ENCODE data around the gene NCOA3. TPM values are rescaled to one million over a fixed set of nuclear protein-coding genes. Genes with fewer than 3 reads are reported as not detected.
"Not testable (repeated sequence)": the region's sequence is repeated elsewhere in the genome, so short reads cannot be mapped to it uniquely, and the experiment has no call there.

The NCOA3 gene
- total and polyA plus RNA-seq, 2 experiments from 2014 or later: 6.7 to 16.2 TPM

- Histone ChIP-seq H3K4me1 (ENCODE audit: low read depth) (peaks cover 39% of the 10 kb centered on the region), H3K9me3 (ENCODE audit: low read depth) (no peaks in the 10 kb centered on the region), H3K36me3 (no peaks in the 10 kb centered on the region), H3K4me3 (no peak overlapping the region), H3K27me3 (no peaks in the 10 kb centered on the region), H3K27ac (no peak overlapping the region)
- TF ChIP-seq CTCF (IDR thresholded peaks at IDR 0.05; ENCODE audit: low read depth, low read length): no peak
- peak; percentile 23 to 47 for DNase-seq (ENCODE audit: low read depth in 1 of 2, low spot score in 1 of 2)
Measured at GRCh38 chr20:47574616-47575364, 73.1 kb downstream of the NCOA3 start.

GRCh38 chr20:47576516-47577033, 74.9 kb downstream of the NCOA3 start:
- H3K36me3 ChIP-seq: no peaks in the 10 kb centered on the region
- peak overlapping the region; percentile 84 for H3K27ac ChIP-seq
- no peak overlapping the region for H3K4me3 ChIP-seq
- DNase-seq (ENCODE audit: low read depth in 1 of 2, low spot score in 1 of 2): peak; percentile 90 to 92
- no peaks in the 10 kb centered on the region for H3K27me3 ChIP-seq
- no peaks in the 10 kb centered on the region for H3K9me3 ChIP-seq (ENCODE audit: low read depth)
- H3K4me1 ChIP-seq (ENCODE audit: low read depth): peaks cover 39% of the 10 kb centered on the region
- no peak for TF ChIP-seq CTCF (IDR thresholded peaks at IDR 0.05; ENCODE audit: low read depth, low read length)

- Histone ChIP-seq H3K9me3 (ENCODE audit: low read depth) (no peaks in the 10 kb centered on the region), H3K36me3 (no peaks in the 10 kb centered on the region), H3K4me3 (no peak overlapping the region), H3K4me1 (ENCODE audit: low read depth) (peaks cover 39% of the 10 kb centered on the region), H3K27ac (peak overlapping the region; percentile 84), H3K27me3 (no peaks in the 10 kb centered on the region)
- TF ChIP-seq CTCF (IDR thresholded peaks at IDR 0.05; ENCODE audit: low read depth, low read length): no peak
- DNase-seq (ENCODE audit: low read depth in 1 of 2, low spot score in 1 of 2): no peak
Measured at GRCh38 chr20:47577314-47577713, 75.6 kb downstream of the NCOA3 start.

GRCh38 chr20:47578543-47578942, 76.9 kb downstream of the NCOA3 start:
- no peak for TF ChIP-seq CTCF (IDR thresholded peaks at IDR 0.05; ENCODE audit: low read depth, low read length)
- DNase-seq (ENCODE audit: low read depth in 1 of 2, low spot score in 1 of 2): peak in 1 of 2 donors; percentile 45
- Histone ChIP-seq H3K4me1 (ENCODE audit: low read depth) (peaks cover 38% of the 10 kb centered on the region), H3K9me3 (ENCODE audit: low read depth) (no peaks in the 10 kb centered on the region), H3K36me3 (no peaks in the 10 kb centered on the region), H3K27ac (no peak overlapping the region), H3K4me3 (no peak overlapping the region), H3K27me3 (no peaks in the 10 kb centered on the region)

GRCh38 chr20:47580686-47581085, 79.0 kb downstream of the NCOA3 start:
- peaks cover 23% of the 10 kb centered on the region for H3K4me1 ChIP-seq (ENCODE audit: low read depth)
- not testable (repeated sequence) for DNase-seq (ENCODE audit: low read depth in 1 of 2, low spot score in 1 of 2); H3K36me3 ChIP-seq; H3K27ac ChIP-seq; H3K9me3 ChIP-seq (ENCODE audit: low read depth); H3K27me3 ChIP-seq; H3K4me3 ChIP-seq

- H3K27me3 ChIP-seq: no peaks in the 10 kb centered on the region
- no peak overlapping the region for H3K27ac ChIP-seq
- TF ChIP-seq CTCF (IDR thresholded peaks at IDR 0.05; ENCODE audit: low read depth, low read length): no peak
- H3K4me3 ChIP-seq: no peak overlapping the region
- H3K4me1 ChIP-seq (ENCODE audit: low read depth): peaks cover 19% of the 10 kb centered on the region
- H3K36me3 ChIP-seq: no peaks in the 10 kb centered on the region
- DNase-seq (ENCODE audit: low read depth in 1 of 2, low spot score in 1 of 2): no peak
- H3K9me3 ChIP-seq (ENCODE audit: low read depth): no peaks in the 10 kb centered on the region
Measured at GRCh38 chr20:47581090-47581489, 79.4 kb downstream of the NCOA3 start.

Measured in cardiac muscle cell (in vitro differentiated cells and primary cell).